ENCODE measurements around the gene SRSF2.

DNA sequence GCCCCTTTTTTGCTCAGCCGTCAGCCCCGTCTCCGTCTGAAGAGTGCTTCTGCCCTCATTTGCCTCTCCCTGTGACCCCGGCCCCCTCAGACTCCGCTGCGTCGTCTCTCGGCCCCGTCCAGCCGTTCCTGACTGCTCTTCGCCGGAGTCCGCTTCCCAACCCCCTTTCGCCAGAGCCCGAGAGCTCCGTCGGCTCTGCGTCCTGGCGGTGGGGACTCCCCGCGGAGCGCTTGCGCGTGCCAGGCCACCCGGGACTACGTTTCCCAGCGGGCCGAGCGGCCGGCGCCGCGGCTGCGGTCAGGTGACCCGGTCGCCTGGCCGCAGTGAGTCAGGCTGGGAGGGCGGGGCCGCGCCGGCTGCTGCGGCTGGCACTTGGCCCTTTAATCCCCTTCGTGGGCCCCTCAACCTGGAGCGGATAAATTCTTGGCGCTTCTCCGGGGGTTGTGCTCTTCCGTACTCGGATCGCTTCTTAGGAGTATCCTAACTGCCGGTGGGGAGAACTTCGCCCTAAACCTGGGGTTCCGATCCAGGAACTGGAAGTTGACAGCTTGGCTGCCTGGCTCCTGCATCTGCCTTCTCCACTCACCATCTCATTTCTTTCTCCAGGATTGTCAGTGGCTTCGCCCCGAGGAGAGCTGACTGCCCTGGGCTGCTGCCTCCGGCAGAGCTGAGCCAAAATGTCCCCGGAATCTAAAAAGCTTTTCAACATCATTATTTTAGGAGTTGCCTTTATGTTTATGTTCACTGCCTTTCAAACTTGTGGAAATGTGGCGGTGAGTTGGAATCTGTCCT, 741 bp upstream of the SRSF2 start, which contains the start of gene MFSD11:
- no peak for TF ChIP-seq CTCF (IDR thresholded peaks at IDR 0.05)
- no peak for TF ChIP-seq EP300 (IDR thresholded peaks at IDR 0.05)
- no peak for TF ChIP-seq POLR2A (IDR thresholded peaks at IDR 0.05)
- TF ChIP-seq POLR2AphosphoS5 (IDR thresholded peaks at IDR 0.05): peak; percentile 69 to 83 (median 78)

Data from stomach (tissue), 4 donors.